ENCODE measurements around the gene NTHL1. TPM values are rescaled to one million over a fixed set of nuclear protein-coding genes. Genes with fewer than 3 reads are reported as not detected.

The NTHL1 gene
- total RNA-seq, 1 donor from 2014 or later, result 13.7 TPM

DNA sequence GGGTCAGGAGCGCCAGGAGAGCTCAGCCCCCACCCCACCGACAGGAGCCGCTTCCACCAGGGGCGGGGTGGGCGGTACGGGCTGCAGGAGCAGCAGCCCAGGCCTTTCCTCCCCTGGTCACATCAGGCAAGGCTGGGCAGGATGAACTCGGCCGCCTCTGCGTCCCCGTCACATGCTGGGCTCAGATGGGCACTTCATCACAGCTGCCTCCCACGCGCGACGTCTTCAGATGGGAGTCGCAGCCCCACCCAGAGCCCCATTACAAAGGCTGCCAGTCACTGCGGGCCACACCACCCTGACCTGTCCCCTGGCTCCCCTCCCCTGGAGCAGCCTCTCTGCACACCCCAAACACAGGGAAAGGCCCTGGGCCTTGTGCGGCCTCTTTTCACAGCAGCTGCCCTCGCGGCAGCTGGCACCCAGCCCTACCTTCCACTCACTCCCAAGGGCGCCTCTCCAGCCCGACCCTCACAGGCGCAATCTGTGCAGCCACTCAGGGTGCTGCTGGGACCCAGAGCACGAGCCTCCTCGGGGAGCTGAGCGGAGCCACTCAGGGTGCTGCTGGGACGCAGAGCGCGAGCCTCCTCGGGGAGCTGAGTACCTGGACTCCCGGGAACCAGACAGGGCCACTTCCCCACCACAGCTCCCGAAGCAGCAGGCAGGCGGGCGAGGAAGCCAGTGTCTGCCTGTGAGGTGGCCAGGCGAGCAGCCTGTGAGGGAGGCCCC lies 42.7 kb downstream of the NTHL1 start:
- Histone ChIP-seq H3K4me3 (ENCODE audit: insufficient read depth, low read depth, low read length) (no peak overlapping the region), H3K27ac (ENCODE audit: low read depth, low read length) (no peak overlapping the region), H4K20me1 (ENCODE audit: insufficient read depth, low read length) (peaks cover 81% of the 10 kb centered on the region), H3K27me3 (ENCODE audit: insufficient read depth, low read length) (no peaks in the 10 kb centered on the region), H3K9ac (ENCODE audit: low read length) (no peak overlapping the region), H3K36me3 (ENCODE audit: insufficient read depth, low read length) (peaks cover 2% of the 10 kb centered on the region), H3K4me2 (ENCODE audit: low read length) (peak overlapping the region; percentile 15), H2AFZ (ENCODE audit: low read depth, low read length) (no peak overlapping the region), H3K79me2 (ENCODE audit: insufficient read depth, low read length) (peaks cover 87% of the 10 kb centered on the region), H3K9me3 (ENCODE audit: insufficient read depth, low read depth, low read length) (no peaks in the 10 kb centered on the region), H3K4me1 (ENCODE audit: insufficient read depth, low read length) (peaks cover 34% of the 10 kb centered on the region)
- no peak overlapping the region for H3K4me3 Mint-ChIP-seq (ENCODE audit: unreplicated experiment)
- peaks cover 18% of the 10 kb centered on the region for H3K4me1 Mint-ChIP-seq (ENCODE audit: low read depth, unreplicated experiment)
- DNase-seq (ENCODE audit: low read depth), result no peak
- TF ChIP-seq, protein P1, sequence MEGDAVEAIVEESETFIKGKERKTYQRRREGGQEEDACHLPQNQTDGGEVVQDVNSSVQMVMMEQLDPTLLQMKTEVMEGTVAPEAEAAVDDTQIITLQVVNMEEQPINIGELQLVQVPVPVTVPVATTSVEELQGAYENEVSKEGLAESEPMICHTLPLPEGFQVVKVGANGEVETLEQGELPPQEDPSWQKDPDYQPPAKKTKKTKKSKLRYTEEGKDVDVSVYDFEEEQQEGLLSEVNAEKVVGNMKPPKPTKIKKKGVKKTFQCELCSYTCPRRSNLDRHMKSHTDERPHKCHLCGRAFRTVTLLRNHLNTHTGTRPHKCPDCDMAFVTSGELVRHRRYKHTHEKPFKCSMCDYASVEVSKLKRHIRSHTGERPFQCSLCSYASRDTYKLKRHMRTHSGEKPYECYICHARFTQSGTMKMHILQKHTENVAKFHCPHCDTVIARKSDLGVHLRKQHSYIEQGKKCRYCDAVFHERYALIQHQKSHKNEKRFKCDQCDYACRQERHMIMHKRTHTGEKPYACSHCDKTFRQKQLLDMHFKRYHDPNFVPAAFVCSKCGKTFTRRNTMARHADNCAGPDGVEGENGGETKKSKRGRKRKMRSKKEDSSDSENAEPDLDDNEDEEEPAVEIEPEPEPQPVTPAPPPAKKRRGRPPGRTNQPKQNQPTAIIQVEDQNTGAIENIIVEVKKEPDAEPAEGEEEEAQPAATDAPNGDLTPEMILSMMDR (IDR thresholded peaks at IDR 0.05; ENCODE audit: insufficient read depth, low read depth, low read length), result no peak
- no peaks in the 10 kb centered on the region for H3K9me3 Mint-ChIP-seq (ENCODE audit: unreplicated experiment)
- H3K36me3 Mint-ChIP-seq (ENCODE audit: low read depth, unreplicated experiment), result peaks cover 5% of the 10 kb centered on the region
- H3K27ac Mint-ChIP-seq (ENCODE audit: unreplicated experiment), result no peak overlapping the region
- FAIRE-seq, result no peak
- no peaks in the 10 kb centered on the region for H3K27me3 Mint-ChIP-seq (ENCODE audit: low read depth, unreplicated experiment)

DNA sequence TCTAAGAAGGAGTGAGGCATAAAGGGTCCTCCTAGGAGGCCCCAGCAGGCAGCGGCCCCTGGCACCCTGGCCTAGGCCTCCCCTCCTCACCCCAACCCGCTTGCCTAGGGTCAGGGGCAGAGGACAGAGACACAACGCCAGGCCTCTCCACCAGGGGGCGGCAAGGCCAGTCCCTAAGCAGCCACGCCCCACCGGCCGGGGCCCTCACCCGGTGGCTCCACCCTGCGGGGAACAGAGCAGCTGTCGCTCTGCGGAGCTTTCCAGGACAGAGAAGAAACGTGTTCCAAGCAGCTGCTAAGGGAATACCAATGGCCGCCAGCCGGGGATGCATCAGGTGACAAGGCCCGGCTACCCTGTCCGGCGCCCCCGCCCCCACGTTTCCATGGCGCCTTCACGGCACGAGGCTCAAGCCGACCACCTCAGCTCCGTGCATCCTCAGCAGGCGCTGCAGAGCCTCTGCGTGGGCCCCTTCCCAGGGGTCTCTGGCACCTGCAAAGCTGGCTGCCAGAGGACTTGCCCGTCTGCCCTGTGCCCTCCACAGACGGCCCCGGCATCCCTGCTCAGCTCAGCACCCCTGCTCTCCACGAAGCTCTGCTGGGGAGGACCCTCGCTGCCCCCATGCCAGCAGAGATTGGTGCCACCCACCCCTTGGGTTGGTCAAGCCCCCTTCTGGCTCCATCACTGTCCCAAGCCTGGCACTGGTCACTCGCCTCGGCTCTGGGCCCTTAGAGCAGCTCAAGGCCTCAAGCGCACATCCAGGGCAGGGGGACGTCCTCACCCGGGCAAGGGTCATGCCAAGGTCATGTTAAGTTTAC lies 43.6 kb downstream of the NTHL1 start:
- H3K4me2 ChIP-seq (ENCODE audit: low read length), result peak overlapping the region; percentile 68
- Mint-ChIP-seq H3K9me3 (ENCODE audit: unreplicated experiment) (no peaks in the 10 kb centered on the region), H3K4me1 (ENCODE audit: low read depth, unreplicated experiment) (peaks cover 18% of the 10 kb centered on the region), H3K27me3 (ENCODE audit: low read depth, unreplicated experiment) (no peaks in the 10 kb centered on the region), H3K27ac (ENCODE audit: unreplicated experiment) (peak overlapping the region; percentile 41), H3K36me3 (ENCODE audit: low read depth, unreplicated experiment) (peaks cover 5% of the 10 kb centered on the region), H3K4me3 (ENCODE audit: unreplicated experiment) (no peak overlapping the region)
- FAIRE-seq (peak; percentile 62), DNase-seq (ENCODE audit: low read depth) (peak; percentile 50)
- peaks cover 32% of the 10 kb centered on the region for H3K4me1 ChIP-seq (ENCODE audit: insufficient read depth, low read length)
- no peaks in the 10 kb centered on the region for H3K27me3 ChIP-seq (ENCODE audit: insufficient read depth, low read length)
- no peak overlapping the region for H3K4me3 ChIP-seq (ENCODE audit: insufficient read depth, low read depth, low read length)
- H3K9me3 ChIP-seq (ENCODE audit: insufficient read depth, low read depth, low read length), result no peaks in the 10 kb centered on the region
- H3K36me3 ChIP-seq (ENCODE audit: insufficient read depth, low read length), result peaks cover 2% of the 10 kb centered on the region
- TF ChIP-seq, protein P1 (IDR thresholded peaks at IDR 0.05; ENCODE audit: insufficient read depth, low read depth, low read length), result peak; percentile 66
- TF ChIP-seq EZH2 (IDR thresholded peaks at IDR 0.05; ENCODE audit: insufficient read depth, low read length), result no peak
- H3K9ac ChIP-seq (ENCODE audit: low read length), result no peak overlapping the region
- H3K27ac ChIP-seq (ENCODE audit: low read depth, low read length), result no peak overlapping the region
- H4K20me1 ChIP-seq (ENCODE audit: insufficient read depth, low read length), result peaks cover 82% of the 10 kb centered on the region
- H3K79me2 ChIP-seq (ENCODE audit: insufficient read depth, low read length), result peaks cover 80% of the 10 kb centered on the region
- H2AFZ ChIP-seq (ENCODE audit: low read depth, low read length), result no peak overlapping the region

Data from astrocyte (in vitro differentiated cells and primary cell).